ENCODE data around the gene LRRC75B. TPM values are rescaled to one million over a fixed set of nuclear protein-coding genes. Genes with fewer than 3 reads are reported as not detected.

Gene LRRC75B
- total RNA-seq, 1 experiment from 2014 or later: 18.1 TPM

- no peak overlapping the region for H4K91ac ChIP-seq (ENCODE audit: insufficient read length, low read depth, low read length)
Observed at GRCh38 chr22:24567668-24568067, 25.2 kb downstream of the LRRC75B start.

More at GRCh38 chr22:24567668-24568067, 25.2 kb downstream of the LRRC75B start:
- Histone ChIP-seq H3K23me2 (ENCODE audit: insufficient read length, low read depth, low read length, poor library complexity, severe bottlenecking) (no peaks in the 10 kb centered on the region), H3K79me2 (ENCODE audit: insufficient read depth, low read length) (peaks cover 33% of the 10 kb centered on the region), H2AFZ (ENCODE audit: low read length) (no peak overlapping the region), H4K5ac (ENCODE audit: insufficient read length, low read depth, low read length) (no peak overlapping the region), H4K8ac (replicated peaks; ENCODE audit: insufficient read length, low read depth, low read length) (no peak overlapping the region), H2BK15ac (ENCODE audit: low read depth, low read length) (no peak overlapping the region), H3K27me3 (ENCODE audit: insufficient read depth, low read length) (no peaks in the 10 kb centered on the region), H3K56ac (ENCODE audit: insufficient read length, low read depth, low read length) (no peak overlapping the region), H3K9ac (ENCODE audit: extremely low read depth, insufficient read length, low read length) (no peak overlapping the region), H3K4me2 (ENCODE audit: insufficient read depth, insufficient read length, low read length) (no peak overlapping the region), H4K20me1 (ENCODE audit: control insufficient read depth, insufficient read depth, insufficient read length) (no peaks in the 10 kb centered on the region), H3K23ac (ENCODE audit: insufficient read length, low read depth, low read length) (no peak overlapping the region), H2BK12ac (ENCODE audit: insufficient read length, low read depth, low read length) (no peak overlapping the region), H3K14ac (ENCODE audit: insufficient read depth, low read length) (no peak overlapping the region), H2BK120ac (ENCODE audit: low read depth, low read length, poor library complexity, severe bottlenecking) (no peak overlapping the region), H3K27ac (ENCODE audit: insufficient read length, low read depth, low read length) (no peak overlapping the region), H3T11ph (ENCODE audit: low read length) (no peak overlapping the region), H3K9me3 (ENCODE audit: control insufficient read depth, low read depth, low read length) (no peaks in the 10 kb centered on the region), H2BK20ac (ENCODE audit: low read depth, low read length, poor library complexity, severe bottlenecking) (no peak overlapping the region), H3K79me1 (ENCODE audit: insufficient read depth, low read depth, low read length, poor library complexity, severe bottlenecking) (peaks cover 5% of the 10 kb centered on the region), H2AK5ac (ENCODE audit: insufficient read length, low read length) (no peak overlapping the region), H3K4ac (ENCODE audit: low read depth, low read length) (no peak overlapping the region), H2BK5ac (ENCODE audit: insufficient read length, low read length) (no peak overlapping the region), H3K18ac (ENCODE audit: insufficient read length, low read depth, low read length) (no peak overlapping the region), H3K4me1 (ENCODE audit: insufficient read depth, low read length) (no peaks in the 10 kb centered on the region)
- no CpG with 5 or more reads among the region's 10 CpGs for WGBS (ENCODE audit: extremely low coverage, insufficient read length, low lambda C conversion rate)
- no peak for DNase-seq
- Mint-ChIP-seq H3K4me3 (no peak overlapping the region), H3K9me3 (no peaks in the 10 kb centered on the region), H3K27ac (no peak overlapping the region), H3K36me3 (ENCODE audit: insufficient read depth in 1 of 3, low read depth in 3 of 3) (peaks cover 44 to 74% (median 61%) of the 10 kb centered on the region in 3 experiments), H3K4me1 (no peaks in the 10 kb centered on the region), H3K27me3 (ENCODE audit: low read depth) (no peaks in the 10 kb centered on the region)
- TF ChIP-seq CTCF (conservative IDR thresholded peaks at IDR 0.05): no peak

All from H9 (cell line).